ENCODE data around the gene INPP4B.

Gene INPP4B

DNA sequence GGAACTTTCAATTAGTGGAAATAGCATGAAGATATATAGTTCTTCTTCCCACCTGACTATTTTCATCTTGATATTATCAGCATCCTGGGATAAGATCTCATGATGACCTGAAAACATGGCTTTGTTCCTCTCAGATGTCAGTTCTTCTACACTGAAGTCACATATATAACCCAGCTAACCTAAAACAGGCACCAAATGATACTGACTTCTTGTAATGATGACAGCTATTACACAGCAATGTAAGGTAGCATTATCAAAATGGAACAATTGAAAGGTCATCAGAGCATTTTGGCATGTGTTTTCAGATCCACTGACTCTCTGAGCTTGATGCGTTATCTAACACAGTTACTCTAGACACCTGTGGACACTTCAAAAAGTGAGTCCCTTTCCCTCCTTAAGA, 469.9 kb downstream of the INPP4B start:
- DNase-seq (ENCODE audit: low read depth), result no peak

DNA sequence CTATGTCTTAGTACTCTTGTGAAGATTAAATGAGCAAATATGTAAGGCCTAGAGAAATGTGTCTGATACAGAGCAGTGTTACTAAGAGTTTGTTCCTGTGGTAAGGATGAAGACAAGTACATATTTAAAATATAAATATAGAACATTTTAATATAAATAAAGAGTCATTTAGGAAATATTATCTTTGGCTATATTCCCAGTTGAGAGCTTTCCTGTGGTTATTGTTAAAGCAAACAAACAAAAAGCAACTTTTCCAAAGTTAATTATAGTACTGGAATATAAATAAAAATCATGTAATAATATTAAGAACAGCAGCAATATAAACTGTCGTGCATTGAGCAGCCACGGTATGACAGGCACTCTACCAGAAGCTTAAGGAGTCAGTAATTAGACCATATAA, 472.5 kb downstream of the INPP4B start:
- DNase-seq (ENCODE audit: low read depth), result no peak

DNA sequence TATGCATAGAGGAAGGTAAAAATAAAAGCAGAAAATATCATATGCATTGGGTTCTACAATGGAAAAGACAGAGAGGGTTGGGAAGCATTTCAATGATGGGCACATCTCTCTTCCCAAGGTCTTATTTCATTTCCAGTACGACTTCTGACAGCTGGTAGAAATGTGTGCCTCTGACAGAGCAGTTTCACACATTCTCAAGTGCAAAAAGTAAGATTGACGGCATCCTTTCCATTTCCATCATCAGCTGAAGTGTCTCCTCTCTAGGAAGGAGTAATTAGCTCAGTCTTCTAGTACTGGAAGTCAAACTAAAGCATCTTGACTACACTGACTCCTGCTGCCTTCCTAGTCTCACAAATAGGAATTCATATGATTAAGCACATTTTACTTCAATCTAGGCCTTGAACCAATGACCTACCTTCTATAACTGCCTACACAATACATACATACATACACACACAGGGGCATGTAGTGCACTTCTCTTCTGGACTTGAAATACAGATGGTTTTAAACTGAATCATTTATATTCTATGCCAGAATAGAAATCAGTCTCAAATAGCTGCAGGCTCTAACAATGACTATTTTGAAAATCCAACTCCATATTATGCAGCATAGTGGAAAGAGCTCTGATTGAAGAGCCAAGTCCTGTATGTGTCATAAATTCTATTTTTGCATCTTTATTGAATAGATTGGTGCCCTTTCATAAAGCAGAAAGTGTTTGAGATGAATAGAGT, 473.4 kb downstream of the INPP4B start:
- no peak for DNase-seq (ENCODE audit: low read depth)

DNA sequence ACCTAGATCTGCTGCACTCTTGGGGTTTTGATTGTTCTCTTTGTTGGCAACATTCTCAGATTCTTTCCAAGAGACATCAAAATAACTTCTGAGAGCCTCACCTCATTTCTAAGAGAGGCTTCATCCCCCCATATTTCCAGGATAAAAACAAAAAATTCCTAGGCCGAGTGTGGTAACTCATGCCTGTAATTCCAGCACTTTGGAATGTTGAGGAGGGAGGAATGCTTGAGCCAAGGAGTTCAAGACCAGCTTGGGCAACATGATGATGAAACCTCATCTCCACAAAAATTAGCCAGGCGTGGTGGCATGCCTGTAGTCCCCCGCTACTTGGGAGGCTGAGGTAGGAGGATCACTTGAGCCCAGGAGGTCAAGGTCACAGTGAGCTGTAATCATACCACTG, 477.0 kb downstream of the INPP4B start:
- no peak for DNase-seq (ENCODE audit: low read depth)

DNA sequence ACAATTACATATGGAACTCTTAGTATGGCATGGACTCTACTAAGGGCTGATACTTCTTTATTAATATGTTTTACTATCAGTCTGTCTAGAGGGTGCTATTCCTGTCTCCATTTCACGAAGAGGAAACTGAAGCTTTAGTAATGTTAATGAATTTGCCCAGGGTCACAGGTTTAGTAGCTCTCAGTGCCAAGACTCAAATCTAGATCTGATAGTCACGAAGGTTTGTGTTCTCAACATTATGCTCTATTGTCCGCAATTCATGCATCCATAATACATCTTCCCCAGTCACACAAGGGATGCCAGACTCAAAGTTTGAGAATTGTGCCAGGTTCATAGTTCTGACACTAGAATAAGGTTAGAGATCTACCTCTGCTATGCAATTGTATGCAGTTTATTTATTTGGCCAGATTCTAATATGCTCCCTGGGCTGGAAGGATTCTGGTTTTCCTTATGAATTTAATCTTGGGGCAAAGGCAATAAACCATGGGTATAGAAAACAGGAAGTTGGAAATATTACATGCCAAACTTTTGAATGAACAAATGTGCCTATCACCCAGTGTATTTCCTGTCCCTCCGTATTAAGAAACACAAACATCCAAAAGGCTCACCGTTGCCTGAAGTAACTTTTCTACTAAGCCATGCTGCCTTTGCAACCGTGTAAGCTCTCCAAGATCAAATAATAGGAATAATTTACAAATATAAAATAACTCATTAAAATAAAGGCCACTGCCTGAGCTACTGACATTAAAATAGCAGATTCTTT, 478.5 kb downstream of the INPP4B start:
- DNase-seq (ENCODE audit: low read depth), result no peak

DNA sequence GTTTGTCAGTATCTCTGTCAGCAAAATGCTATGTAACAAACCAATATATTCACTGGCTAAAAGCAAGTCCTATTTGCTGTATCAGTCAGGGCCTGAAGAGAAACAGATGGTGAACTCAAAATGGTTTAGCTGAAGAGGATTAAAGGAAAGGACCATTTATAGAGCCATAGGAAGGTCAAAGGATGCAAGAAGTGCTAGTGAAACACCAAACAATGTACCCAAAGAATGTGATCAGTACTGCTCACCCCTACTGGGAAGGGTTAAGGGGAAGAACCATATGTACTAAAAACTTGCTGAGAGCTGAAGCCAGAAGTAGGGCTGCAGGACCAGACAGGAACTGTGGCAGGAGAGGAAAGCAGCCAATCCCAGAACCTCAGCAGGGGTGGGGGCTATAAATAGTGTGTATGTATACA, 479.3 kb downstream of the INPP4B start:
- DNase-seq (ENCODE audit: low read depth), result no peak

DNA sequence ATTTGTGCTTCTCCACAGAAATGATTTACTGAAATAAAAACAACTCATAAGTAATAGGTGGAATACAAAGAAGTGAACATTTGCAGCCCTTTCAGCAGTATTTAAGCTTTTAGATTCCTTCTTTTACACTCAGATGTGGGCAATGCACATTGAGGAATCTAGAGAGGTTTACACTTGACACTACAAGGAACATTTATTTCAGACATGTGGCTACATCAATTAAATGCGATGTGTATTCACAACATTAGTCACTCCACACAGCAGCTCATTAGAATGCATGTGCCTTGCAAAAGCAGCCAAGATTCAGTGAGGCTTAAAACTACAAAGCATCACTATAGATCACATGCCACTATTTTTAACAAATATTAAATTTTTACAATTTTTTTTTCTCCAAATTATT, 480.7 kb downstream of the INPP4B start:
- no peak for DNase-seq (ENCODE audit: low read depth)

DNA sequence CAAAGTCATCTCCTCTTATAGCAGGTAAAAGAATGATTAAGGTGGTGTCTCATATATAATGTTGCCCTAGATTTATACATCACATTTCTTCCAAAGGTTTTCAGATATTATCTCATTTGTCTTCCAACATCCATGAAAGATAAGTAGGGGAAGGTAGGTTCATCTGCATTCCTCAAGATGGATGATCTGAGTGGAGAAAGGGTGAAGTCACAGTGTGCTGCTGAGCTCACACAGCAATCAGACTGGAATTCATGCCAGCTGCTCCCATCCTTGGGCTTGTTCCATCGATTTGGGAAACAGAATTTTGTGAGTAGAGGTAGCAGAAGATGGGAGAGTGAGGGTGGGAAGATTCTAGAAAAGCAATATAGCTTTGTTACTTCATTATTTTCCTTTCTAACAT, 482.4 kb downstream of the INPP4B start:
- DNase-seq (ENCODE audit: low read depth), result no peak

DNA sequence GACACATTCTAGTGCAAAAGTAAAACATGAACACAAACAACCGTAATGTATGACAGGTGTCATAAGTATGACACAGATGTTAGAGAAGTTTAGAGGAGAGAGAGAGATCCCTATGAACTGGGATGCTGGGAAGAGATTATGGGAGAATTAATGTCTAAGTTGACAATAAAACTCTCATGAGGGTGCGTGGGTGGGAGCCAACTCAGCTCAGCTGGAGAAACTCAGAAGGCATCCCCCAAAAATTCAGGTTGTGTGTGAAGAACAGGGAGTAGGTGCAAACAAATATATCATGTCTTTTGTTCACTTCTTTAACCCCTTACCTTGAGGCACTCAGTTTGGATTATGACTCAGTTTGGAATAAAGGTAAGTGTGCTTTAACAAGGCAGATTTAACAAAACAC, 484.1 kb downstream of the INPP4B start:
- no peak for DNase-seq (ENCODE audit: low read depth)

DNA sequence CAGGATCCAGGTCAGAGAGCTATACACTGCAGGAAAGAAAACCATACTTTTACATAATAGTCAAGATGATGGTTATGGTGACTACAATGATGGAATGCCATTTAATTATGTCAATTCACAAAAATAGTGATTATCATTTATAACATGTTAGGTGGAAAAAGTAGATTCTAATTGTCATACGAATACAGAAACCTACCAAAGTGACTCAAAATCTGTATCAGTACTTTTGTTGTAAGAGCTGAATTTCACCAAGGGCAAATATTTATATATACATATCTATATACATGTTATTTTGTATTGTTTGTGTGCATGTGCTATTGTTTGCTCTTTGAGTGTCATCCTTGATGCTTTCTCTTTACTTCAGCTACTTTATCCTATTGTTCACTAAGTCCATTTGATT, 485.4 kb downstream of the INPP4B start:
- no peak for DNase-seq (ENCODE audit: low read depth)

DNA sequence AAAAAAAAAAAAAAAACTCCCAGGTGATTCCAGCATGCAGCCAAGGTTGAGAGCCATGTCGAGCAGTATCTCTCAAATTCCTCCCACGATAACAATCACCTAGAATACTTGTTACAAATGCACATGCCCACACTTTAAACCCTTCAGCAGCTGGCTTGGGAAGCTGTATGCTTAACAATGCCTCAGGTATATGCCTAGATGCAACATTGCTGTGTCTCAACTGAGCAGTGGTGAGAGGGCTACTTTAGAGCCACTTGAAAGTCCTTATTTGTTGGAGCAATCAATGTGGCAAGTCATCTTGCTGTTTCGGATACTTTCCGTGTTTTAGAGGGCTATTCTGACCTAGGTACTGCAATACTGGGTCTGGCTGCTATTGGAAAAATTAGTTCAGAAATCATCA, 487.4 kb downstream of the INPP4B start:
- DNase-seq (ENCODE audit: low read depth), result no peak

DNA sequence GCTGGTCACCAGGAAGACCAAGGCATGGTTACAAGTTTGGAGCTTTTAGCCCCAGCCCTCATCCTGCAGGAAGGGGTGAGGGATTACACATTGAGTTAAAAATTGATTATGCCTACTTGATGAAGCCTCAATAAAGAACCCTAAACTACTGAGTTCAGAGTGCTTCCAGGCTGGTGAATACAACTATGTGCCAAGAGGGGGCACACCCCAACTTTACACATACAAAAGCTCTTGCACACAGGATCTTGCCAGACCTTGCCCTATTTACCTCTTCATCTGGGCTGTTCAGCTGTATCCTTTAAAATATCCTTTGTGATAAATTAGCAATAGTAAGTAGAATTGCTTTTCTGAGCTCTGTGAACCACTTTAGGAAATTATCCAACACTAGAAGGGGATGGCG, 489.3 kb downstream of the INPP4B start:
- no peak for DNase-seq (ENCODE audit: low read depth)

DNA sequence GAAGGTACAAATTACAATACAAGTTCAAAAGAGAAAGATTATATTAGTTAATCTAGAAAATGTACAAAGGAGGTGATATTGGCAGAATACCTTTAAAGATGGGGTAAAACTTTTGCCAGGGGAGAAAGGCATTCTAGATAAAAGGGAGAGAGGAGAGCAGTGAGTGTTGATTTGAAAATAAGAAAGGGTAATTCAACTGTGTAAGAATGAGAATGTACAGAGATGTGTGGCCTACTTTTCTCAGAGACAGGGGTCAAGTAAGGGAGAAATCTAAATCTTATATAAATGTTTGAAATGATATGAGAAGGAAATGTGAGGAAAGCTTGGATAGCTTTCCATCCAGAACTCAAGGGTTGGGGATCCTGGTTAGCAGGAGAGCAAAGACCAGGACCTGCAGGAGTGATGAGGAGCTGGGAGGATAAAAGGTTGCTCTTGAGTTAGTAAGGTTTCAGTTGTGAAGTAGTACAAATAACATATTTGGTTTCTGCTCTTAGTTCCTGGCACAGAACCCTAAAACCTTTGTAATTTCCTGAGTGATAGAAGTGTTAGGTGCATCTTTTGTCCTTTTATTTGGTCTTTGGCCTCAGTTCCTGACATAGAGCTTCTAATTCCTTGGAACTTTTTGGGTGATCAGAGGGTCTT, 489.9 kb downstream of the INPP4B start:
- DNase-seq (ENCODE audit: low read depth), result no peak

DNA sequence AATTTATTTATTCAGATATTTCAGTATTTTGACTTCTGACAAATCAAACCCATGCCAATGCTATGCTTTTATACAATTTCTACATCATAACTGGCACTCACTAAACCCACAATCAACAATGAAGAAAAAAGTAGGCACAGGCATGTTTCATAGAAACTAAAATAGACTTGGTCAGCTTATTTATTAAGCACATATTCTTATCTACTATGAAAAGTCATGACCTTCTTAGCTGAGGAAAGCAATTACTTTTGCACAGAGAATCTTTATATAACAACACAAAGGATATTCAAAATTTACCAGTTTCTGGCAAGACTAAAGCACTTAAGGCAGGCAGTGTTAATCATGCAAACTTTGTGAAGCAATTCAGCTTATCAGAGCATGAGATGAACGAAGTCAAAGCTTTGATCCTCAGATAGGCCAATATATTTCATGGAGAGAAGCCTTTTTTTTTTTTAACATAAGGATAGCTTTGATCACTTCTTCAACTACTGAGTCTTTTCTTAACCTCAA, 490.6 kb downstream of the INPP4B start:
- no peak for DNase-seq (ENCODE audit: low read depth)

DNA sequence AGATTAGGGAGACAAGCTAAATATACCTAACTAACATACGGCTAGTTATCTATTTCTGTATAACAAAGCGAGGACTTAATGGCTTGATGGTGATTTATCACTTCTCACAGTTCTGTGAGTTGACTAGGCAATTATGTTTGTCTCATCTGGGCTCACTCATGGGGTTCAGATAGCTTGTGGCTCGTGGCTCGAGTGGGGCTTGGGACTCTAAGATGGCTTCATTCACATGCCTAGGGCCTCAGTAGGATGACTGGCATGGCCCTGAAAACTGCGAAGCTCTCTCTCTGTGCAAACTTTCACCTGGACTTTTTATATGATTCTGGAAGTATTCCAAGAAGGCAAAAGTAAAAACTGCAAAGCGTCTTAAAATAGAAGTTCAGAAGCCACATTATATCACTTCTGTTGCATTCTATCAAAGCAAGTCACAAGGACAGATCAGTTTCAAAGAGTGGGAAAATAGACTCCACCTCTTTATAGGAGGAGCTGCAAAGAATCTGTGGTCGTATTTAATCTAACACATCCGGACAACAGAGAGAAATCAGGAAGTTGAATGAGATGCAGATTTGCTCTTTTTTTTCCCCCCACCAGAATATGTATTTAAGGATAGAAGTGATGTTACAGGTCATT, 491.2 kb downstream of the INPP4B start:
- DNase-seq (ENCODE audit: low read depth), result no peak

DNA sequence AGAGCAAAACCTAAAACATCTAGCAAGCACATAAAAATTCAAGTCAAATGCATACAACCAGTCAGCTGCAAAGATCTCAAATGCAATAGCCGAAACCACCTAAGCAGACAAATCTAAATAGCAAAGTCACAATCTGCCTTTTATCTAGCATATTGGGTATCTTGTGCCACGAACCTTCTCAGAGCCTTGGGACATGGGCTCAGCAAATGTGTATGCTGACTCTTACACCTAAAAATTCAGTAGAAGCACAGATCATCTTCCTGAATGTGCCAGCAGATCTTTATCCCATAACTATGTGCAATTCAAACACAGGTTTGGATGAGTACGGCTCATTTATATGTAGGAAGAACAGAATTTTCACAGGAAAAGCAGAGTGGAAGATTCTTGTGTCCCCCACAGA, 492.1 kb downstream of the INPP4B start:
- DNase-seq (ENCODE audit: low read depth), result no peak

DNA sequence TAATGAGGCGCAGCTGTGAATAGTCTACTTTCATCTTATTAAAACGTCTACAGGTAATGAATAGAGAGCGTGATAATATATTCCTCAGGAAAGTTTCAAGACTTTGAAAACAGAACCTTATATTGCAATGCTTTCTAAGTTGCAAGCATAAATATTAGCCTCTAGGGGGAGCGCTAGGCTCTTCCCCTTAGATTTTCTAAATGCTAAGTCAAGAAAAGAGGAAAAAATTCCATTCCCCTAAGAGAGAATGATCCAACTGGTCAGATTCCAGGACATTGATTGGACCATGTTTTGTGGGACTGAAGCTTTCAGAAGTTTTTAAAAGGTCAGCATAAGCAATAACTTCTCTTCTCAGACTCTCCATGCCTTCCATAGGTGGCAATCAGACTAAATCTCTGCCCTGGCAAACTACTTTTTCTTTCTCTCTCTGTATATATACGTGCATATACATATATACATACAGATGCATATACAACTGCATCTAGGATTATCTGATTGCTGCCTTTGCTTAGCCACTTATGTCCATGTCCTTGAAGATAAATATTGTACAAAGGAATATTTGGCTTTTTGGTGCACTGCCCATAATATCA, 492.9 kb downstream of the INPP4B start:
- no peak for DNase-seq (ENCODE audit: low read depth)

DNA sequence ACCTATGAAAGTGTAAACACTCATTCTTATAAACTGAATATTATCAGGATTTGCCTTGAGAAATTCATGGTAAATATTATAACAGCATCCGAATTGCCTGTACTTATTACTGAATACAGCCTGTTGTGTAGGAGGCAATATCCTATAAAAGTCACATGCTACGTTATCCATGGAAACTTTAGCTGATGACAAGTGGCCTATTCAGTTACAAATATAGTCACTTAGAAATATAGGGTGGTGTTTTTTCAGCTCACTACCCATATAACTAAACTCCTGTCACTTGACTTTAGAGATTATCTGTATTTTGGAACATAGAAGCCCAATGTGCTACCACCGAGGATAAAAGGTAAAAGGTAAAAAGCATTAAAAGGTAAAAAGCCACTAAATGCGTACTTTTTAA, 493.4 kb downstream of the INPP4B start:
- no peak for DNase-seq (ENCODE audit: low read depth)

DNA sequence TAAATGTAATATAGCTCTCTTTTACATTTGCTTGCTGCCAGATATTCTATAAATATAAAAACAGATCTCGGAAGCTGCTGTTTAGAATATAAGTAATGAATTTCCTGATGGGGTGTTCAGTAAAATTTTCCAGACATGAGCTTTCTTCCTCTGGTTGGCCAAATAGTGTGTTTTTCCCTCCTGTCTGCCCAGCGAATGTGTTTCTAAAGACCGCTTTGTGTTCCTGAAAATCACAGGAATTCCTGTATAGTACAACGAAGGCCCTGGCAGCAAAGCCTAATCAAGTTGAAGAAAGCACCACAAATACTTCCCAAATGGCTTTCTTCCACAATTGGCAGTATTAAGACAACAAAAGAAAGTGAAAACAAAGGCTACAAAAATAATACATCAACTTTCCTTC, 494.1 kb downstream of the INPP4B start:
- no peak for DNase-seq (ENCODE audit: low read depth)

DNA sequence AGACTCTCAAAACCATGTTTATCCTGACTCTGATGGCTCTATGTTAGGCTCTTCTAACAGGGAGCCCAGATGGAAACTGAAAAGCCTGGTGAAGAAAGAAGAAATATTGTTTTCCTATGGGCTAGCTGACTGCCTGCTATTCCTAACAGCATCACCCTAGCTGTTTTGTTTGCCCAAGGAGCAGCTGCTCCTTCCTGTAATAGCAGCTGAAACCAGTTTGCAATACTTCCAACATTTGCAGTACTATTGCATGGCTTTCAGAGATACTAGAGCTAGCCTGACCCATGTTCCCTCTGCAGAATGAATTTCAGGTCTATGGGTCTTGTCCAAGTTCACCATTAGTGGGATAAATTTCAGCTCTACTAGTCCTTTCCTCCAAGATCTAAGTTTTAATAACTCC, 495.2 kb downstream of the INPP4B start:
- no peak for DNase-seq (ENCODE audit: low read depth)

DNA sequence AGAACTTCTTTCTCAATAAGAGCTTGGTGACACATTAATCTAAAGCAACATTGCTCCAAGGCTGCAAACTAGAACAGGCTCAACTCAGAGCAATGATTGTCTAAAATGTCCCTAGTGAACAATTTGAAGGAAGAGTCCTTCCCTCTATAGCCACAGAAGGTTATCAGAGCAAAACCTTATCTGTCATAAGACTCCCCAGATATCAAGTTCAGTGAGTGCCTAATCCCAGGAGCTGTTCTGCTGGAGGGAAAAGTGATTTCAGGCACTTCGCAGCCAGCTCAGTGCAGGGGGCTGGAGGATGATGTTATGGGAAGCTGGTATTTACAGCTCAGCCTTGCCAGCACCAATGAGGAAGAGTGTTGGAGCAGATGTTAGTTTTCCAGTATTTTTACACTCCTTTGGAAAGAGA, 497.5 kb downstream of the INPP4B start:
- no peak for DNase-seq (ENCODE audit: low read depth)

DNA sequence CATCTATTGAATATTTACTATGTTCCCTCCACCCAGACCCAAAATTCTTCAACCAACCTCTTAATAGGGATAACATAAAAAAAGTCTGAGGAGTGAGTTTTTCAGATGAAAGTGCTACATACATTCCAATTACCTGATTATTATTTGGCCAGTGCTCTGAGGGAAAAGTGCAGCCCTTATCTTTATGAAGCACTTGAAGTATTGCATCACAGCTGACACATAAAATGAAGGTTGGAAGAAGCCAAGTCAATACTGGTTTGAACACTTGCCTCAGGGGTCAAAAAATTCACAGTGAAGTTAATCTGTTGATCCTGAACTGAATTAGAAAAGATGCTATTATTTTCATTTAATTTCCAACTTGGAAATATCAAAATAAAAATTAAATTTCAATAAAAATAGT, 498.9 kb downstream of the INPP4B start:
- no peak for DNase-seq (ENCODE audit: low read depth)
